Activated T-helper 17 cell treated with anti-CD3 and anti-CD28 coated beads, Interleukin-2, amount 50 U/mL, for 72 hours (primary cell): ENCODE data around the gene MAPK8. TPM values are rescaled to one million over a fixed set of nuclear protein-coding genes. Genes with fewer than 3 reads are reported as not detected.
A peak's percentile ranks its signal among the peaks of the same experiment; 100 is the strongest.

Source experiments
- ATAC-seq: fragments of 150-1000 bp; cut with Tn5 transposase; replicated peaks from 2 replicates; pipeline ENCODE4 v1.10.0; 2021; ENCODE audit warnings: mild to moderate bottlenecking, moderate library complexity
- H3K27ac Mint-ChIP-seq: one replicate; pipeline ENCODE4 v1.8.0; 2022; ENCODE audit warnings: mixed read lengths
- H3K27me3 Mint-ChIP-seq: one replicate; pipeline ENCODE4 v1.8.0; 2022; ENCODE audit warnings: mixed read lengths
- H3K36me3 Mint-ChIP-seq: one replicate; pipeline ENCODE4 v1.8.0; 2022; ENCODE audit warnings: low read depth, mild to moderate bottlenecking, mixed read lengths
- H3K4me1 Mint-ChIP-seq: one replicate; pipeline ENCODE4 v1.8.0; 2022; ENCODE audit warnings: mixed read lengths
- H3K4me3 Mint-ChIP-seq: one replicate; pipeline ENCODE4 v1.8.0; 2022; ENCODE audit warnings: mild to moderate bottlenecking, mixed read lengths
- H3K9me3 Mint-ChIP-seq: one replicate; pipeline ENCODE4 v1.8.0; 2022; ENCODE audit warnings: mixed read lengths
- total RNA-seq, 2 donors: library from RNA; stranded (reverse); gene quantifications; one replicate each; pipeline ENCODE4 v1.2.3, GENCODE V29; 2022

The MAPK8 gene
- total RNA-seq, 2 donors from 2014 or later: 36.4 to 41.7 TPM

GRCh38 chr10:48305905-48306264, 592 bp upstream of the MAPK8 start:
- H3K9me3 Mint-ChIP-seq: no peaks in the 10 kb centered on the region
- no peaks in the 10 kb centered on the region for H3K27me3 Mint-ChIP-seq
- peaks cover 18% of the 10 kb centered on the region for H3K4me1 Mint-ChIP-seq
- no peak for ATAC-seq
- H3K27ac Mint-ChIP-seq: peak overlapping the region; percentile 81
- H3K36me3 Mint-ChIP-seq: no peaks in the 10 kb centered on the region
- H3K4me3 Mint-ChIP-seq: peak overlapping the region; percentile 68

- H3K4me3 Mint-ChIP-seq: peak overlapping the region; percentile 77
- H3K27me3 Mint-ChIP-seq: no peaks in the 10 kb centered on the region
- no peaks in the 10 kb centered on the region for H3K9me3 Mint-ChIP-seq
- peak overlapping the region; percentile 22 for H3K27ac Mint-ChIP-seq
- no peaks in the 10 kb centered on the region for H3K36me3 Mint-ChIP-seq
- ATAC-seq: peak; percentile 38
- H3K4me1 Mint-ChIP-seq: peaks cover 15% of the 10 kb centered on the region
Observed at GRCh38 chr10:48306870-48307710, 613 bp downstream of the MAPK8 start.

- H3K4me3 Mint-ChIP-seq: peak overlapping the region; percentile 77
- H3K9me3 Mint-ChIP-seq: no peaks in the 10 kb centered on the region
- H3K27me3 Mint-ChIP-seq: no peaks in the 10 kb centered on the region
- ATAC-seq: no peak
- peaks cover 18% of the 10 kb centered on the region for H3K4me1 Mint-ChIP-seq
- no peaks in the 10 kb centered on the region for H3K36me3 Mint-ChIP-seq
- H3K27ac Mint-ChIP-seq: peak overlapping the region; percentile 22
Observed at GRCh38 chr10:48307711-48308018, 1.2 kb downstream of the MAPK8 start.

GRCh38 chr10:48309711-48310226, 3.3 kb downstream of the MAPK8 start:
- ATAC-seq: peak; percentile 64
- Mint-ChIP-seq H3K9me3 (no peaks in the 10 kb centered on the region), H3K27ac (peak overlapping the region; percentile 74), H3K36me3 (no peaks in the 10 kb centered on the region), H3K27me3 (no peaks in the 10 kb centered on the region), H3K4me1 (peaks cover 18% of the 10 kb centered on the region), H3K4me3 (peak overlapping the region; percentile 64)

- H3K9me3 Mint-ChIP-seq: no peaks in the 10 kb centered on the region
- H3K27me3 Mint-ChIP-seq: no peaks in the 10 kb centered on the region
- H3K4me1 Mint-ChIP-seq: peaks cover 17% of the 10 kb centered on the region
- H3K36me3 Mint-ChIP-seq: no peaks in the 10 kb centered on the region
- H3K27ac Mint-ChIP-seq: no peak overlapping the region
- no peak for ATAC-seq
- no peak overlapping the region for H3K4me3 Mint-ChIP-seq
Observed at GRCh38 chr10:48314107-48314506, 7.6 kb downstream of the MAPK8 start.

- Mint-ChIP-seq H3K9me3 (no peaks in the 10 kb centered on the region), H3K27me3 (no peaks in the 10 kb centered on the region), H3K36me3 (no peaks in the 10 kb centered on the region), H3K4me3 (no peak overlapping the region), H3K4me1 (peaks cover 11% of the 10 kb centered on the region), H3K27ac (no peak overlapping the region)
- ATAC-seq: no peak
Observed at GRCh38 chr10:48316236-48316635, 9.8 kb downstream of the MAPK8 start.

GRCh38 chr10:48317321-48317990, 11.0 kb downstream of the MAPK8 start:
- no peaks in the 10 kb centered on the region for H3K27me3 Mint-ChIP-seq
- H3K27ac Mint-ChIP-seq: no peak overlapping the region
- H3K9me3 Mint-ChIP-seq: no peaks in the 10 kb centered on the region
- H3K4me3 Mint-ChIP-seq: no peak overlapping the region
- no peaks in the 10 kb centered on the region for H3K36me3 Mint-ChIP-seq
- H3K4me1 Mint-ChIP-seq: peaks cover 6% of the 10 kb centered on the region
- no peak for ATAC-seq

GRCh38 chr10:48322017-48322416, 15.5 kb downstream of the MAPK8 start:
- Mint-ChIP-seq H3K27ac (no peak overlapping the region), H3K4me1 (peaks cover 20% of the 10 kb centered on the region), H3K36me3 (peaks cover 2% of the 10 kb centered on the region), H3K9me3 (no peaks in the 10 kb centered on the region), H3K27me3 (no peaks in the 10 kb centered on the region), H3K4me3 (no peak overlapping the region)
- no peak for ATAC-seq

- H3K36me3 Mint-ChIP-seq: peaks cover 13% of the 10 kb centered on the region
- H3K4me1 Mint-ChIP-seq: peaks cover 28% of the 10 kb centered on the region
- no peaks in the 10 kb centered on the region for H3K9me3 Mint-ChIP-seq
- H3K27me3 Mint-ChIP-seq: no peaks in the 10 kb centered on the region
- no peak overlapping the region for H3K4me3 Mint-ChIP-seq
- ATAC-seq: peak; percentile 66
- no peak overlapping the region for H3K27ac Mint-ChIP-seq
Observed at GRCh38 chr10:48324580-48324979, 18.1 kb downstream of the MAPK8 start.

- no peak for ATAC-seq
- H3K9me3 Mint-ChIP-seq: peaks cover 6% of the 10 kb centered on the region
- H3K4me1 Mint-ChIP-seq: peaks cover 17% of the 10 kb centered on the region
- H3K4me3 Mint-ChIP-seq: no peak overlapping the region
- no peaks in the 10 kb centered on the region for H3K27me3 Mint-ChIP-seq
- no peak overlapping the region for H3K27ac Mint-ChIP-seq
- peaks cover 45% of the 10 kb centered on the region for H3K36me3 Mint-ChIP-seq
Observed at GRCh38 chr10:48330269-48330668, 23.8 kb downstream of the MAPK8 start.

GRCh38 chr10:48331436-48331835, 25.0 kb downstream of the MAPK8 start:
- Mint-ChIP-seq H3K36me3 (peaks cover 51% of the 10 kb centered on the region), H3K4me1 (peaks cover 16% of the 10 kb centered on the region), H3K27me3 (no peaks in the 10 kb centered on the region), H3K4me3 (no peak overlapping the region), H3K27ac (no peak overlapping the region), H3K9me3 (peaks cover 6% of the 10 kb centered on the region)
- peak; percentile 52 for ATAC-seq

GRCh38 chr10:48332166-48332870, 25.8 kb downstream of the MAPK8 start:
- Mint-ChIP-seq H3K27me3 (no peaks in the 10 kb centered on the region), H3K4me3 (no peak overlapping the region), H3K4me1 (peaks cover 13% of the 10 kb centered on the region), H3K9me3 (peaks cover 7% of the 10 kb centered on the region), H3K27ac (no peak overlapping the region), H3K36me3 (peaks cover 50% of the 10 kb centered on the region)
- no peak for ATAC-seq

- peaks cover 18% of the 10 kb centered on the region for H3K4me1 Mint-ChIP-seq
- H3K36me3 Mint-ChIP-seq: peaks cover 53% of the 10 kb centered on the region
- H3K27ac Mint-ChIP-seq: no peak overlapping the region
- no peaks in the 10 kb centered on the region for H3K27me3 Mint-ChIP-seq
- H3K4me3 Mint-ChIP-seq: no peak overlapping the region
- ATAC-seq: no peak
- peaks cover 11% of the 10 kb centered on the region for H3K9me3 Mint-ChIP-seq
Observed at GRCh38 chr10:48332871-48333216, 26.4 kb downstream of the MAPK8 start.

- no peak for ATAC-seq
- Mint-ChIP-seq H3K27ac (no peak overlapping the region), H3K4me1 (peaks cover 21% of the 10 kb centered on the region), H3K27me3 (no peaks in the 10 kb centered on the region), H3K36me3 (peaks cover 45% of the 10 kb centered on the region), H3K4me3 (no peak overlapping the region), H3K9me3 (peaks cover 18% of the 10 kb centered on the region)
Observed at GRCh38 chr10:48333856-48334255, 27.4 kb downstream of the MAPK8 start.

- Mint-ChIP-seq H3K27ac (no peak overlapping the region), H3K27me3 (no peaks in the 10 kb centered on the region), H3K36me3 (peaks cover 40% of the 10 kb centered on the region), H3K4me1 (peaks cover 26% of the 10 kb centered on the region), H3K9me3 (peaks cover 18% of the 10 kb centered on the region), H3K4me3 (no peak overlapping the region)
- ATAC-seq: no peak
Observed at GRCh38 chr10:48335788-48336187, 29.3 kb downstream of the MAPK8 start.
